GM19438 (cell line): ENCODE data around the gene GSTA4.
"Not testable (repeated sequence)": the region's sequence is repeated elsewhere in the genome, so short reads cannot be mapped to it uniquely, and the experiment has no call there.

ENCODE experiments used
- ATAC-seq: cut with Tn5 transposase; IDR thresholded peaks from one replicate; pipeline ENCODE4 v1.9.1; 2021; ENCODE audit warnings: low read depth; ENCODE audit not compliant: unreplicated experiment

GSTA4 gene

GRCh38 chr6:53014744-53015143 is 19.7 kb upstream of the GSTA4 start:
- no peak for ATAC-seq

- ATAC-seq: no peak
Measured at GRCh38 chr6:53014063-53014462, 19.0 kb upstream of the GSTA4 start.

GRCh38 chr6:53011979-53012378 is 16.9 kb upstream of the GSTA4 start:
- no peak for ATAC-seq

GRCh38 chr6:53010504-53010903 is 15.4 kb upstream of the GSTA4 start:
- no peak for ATAC-seq

- ATAC-seq: no peak
Measured at GRCh38 chr6:53009511-53009910, 14.4 kb upstream of the GSTA4 start.

GRCh38 chr6:53009056-53009455 is 14.0 kb upstream of the GSTA4 start:
- ATAC-seq: no peak

- not testable (repeated sequence) for ATAC-seq
Measured at GRCh38 chr6:53008192-53008687, 13.2 kb upstream of the GSTA4 start.

- no peak for ATAC-seq
Measured at GRCh38 chr6:53005663-53006250, 10.7 kb upstream of the GSTA4 start.

GRCh38 chr6:52999456-52999855 is 4.4 kb upstream of the GSTA4 start:
- ATAC-seq: no peak

- ATAC-seq: no peak
Measured at GRCh38 chr6:52998603-52999002, 3.5 kb upstream of the GSTA4 start.

GRCh38 chr6:52995913-52996645 is 995 bp upstream of the GSTA4 start:
- no peak for ATAC-seq

GRCh38 chr6:52994839-52995088 is 320 bp downstream of the GSTA4 start:
- peak; percentile 23 for ATAC-seq

- no peak for ATAC-seq
Measured at GRCh38 chr6:52994031-52994838, 849 bp downstream of the GSTA4 start.

- no peak for ATAC-seq
Measured at GRCh38 chr6:52992980-52993920, 1.8 kb downstream of the GSTA4 start.

- no peak for ATAC-seq
Measured at GRCh38 chr6:52990342-52990741, 4.7 kb downstream of the GSTA4 start.

GRCh38 chr6:52985228-52985627 is 9.9 kb downstream of the GSTA4 start:
- no peak for ATAC-seq

GRCh38 chr6:52984247-52984646 is 10.8 kb downstream of the GSTA4 start:
- no peak for ATAC-seq

GRCh38 chr6:52983159-52983848 is 11.8 kb downstream of the GSTA4 start:
- no peak for ATAC-seq

- ATAC-seq: no peak
Measured at GRCh38 chr6:52982680-52983079, 12.4 kb downstream of the GSTA4 start.
